HFF-Myc (cell line): ENCODE data around the gene CXXC5.

Experiments used
- DNase-seq: peaks from one replicate; pipeline ENCODE4 v3.0.0-alpha.2; 2011; ENCODE audit warnings: low read depth; ENCODE audit errors: extremely low read depth
- H3K4me3 ChIP-seq: replicated peaks from 2 replicates; pipeline ENCODE4 v1.5.1; 2011; ENCODE audit warnings: low read depth, mild to moderate bottlenecking, control low read depth, low read length
- CTCF ChIP-seq: IDR thresholded peaks from 2 replicates; pipeline ENCODE4 v1.5.1; 2012; ENCODE audit warnings: mild to moderate bottlenecking, low read depth, low read length, control low read depth; ENCODE audit errors: missing control alignments

CXXC5 gene

GRCh38 chr5:139677736-139678613 lies 29.8 kb downstream of the CXXC5 start:
- no peak for DNase-seq
- TF ChIP-seq CTCF = no peak
- no peak overlapping the region for H3K4me3 ChIP-seq

DNA sequence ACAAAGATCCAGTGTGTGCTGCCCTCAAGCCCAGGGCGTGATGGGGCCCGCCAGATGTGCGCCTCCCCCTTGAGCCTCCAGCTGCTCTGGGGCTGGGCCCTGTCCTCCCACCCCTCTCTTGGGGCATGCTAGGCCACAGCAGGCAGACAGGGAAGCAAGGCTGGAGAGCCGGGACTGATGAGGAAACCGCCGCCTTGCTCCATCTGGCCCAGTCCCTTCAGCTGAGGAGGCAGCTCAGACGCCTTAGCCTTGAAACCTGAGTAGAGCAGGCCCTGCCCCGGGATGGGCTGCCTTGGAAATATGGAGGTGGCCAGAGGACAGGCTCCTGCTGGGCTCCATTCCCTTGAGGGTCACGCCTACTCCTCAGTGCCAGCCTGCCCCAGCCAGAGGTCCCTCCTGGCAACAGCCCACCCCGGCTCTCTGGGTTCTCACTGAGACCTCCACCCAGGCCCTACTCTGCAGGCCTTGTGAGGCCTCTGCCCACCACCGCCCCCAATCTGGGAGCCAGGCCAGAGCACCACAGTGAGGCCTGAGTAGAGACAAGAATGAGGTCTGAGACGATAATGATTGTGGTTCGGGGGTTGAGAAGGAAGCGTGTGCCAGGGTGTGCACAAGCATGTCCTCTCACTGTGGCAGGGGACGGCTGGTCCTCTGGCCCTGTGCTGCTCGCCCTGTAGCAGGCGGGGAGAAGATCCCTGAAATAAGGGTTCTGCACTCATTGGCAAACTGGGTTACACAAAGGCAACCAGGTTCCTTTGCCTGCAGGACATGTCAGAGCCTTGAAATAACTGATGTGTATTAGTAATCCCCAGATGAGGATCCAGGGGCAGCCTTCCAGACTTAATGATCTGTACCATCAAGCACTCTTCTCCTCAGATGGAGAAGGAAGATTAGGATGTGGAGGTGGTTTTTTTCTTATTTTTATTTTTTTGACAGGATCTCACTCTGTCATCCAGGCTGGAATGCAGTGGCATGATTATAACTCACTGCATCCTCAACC lies 30.9 kb downstream of the CXXC5 start:
- no peak overlapping the region for H3K4me3 ChIP-seq
- no peak for DNase-seq
- no peak for TF ChIP-seq CTCF

DNA sequence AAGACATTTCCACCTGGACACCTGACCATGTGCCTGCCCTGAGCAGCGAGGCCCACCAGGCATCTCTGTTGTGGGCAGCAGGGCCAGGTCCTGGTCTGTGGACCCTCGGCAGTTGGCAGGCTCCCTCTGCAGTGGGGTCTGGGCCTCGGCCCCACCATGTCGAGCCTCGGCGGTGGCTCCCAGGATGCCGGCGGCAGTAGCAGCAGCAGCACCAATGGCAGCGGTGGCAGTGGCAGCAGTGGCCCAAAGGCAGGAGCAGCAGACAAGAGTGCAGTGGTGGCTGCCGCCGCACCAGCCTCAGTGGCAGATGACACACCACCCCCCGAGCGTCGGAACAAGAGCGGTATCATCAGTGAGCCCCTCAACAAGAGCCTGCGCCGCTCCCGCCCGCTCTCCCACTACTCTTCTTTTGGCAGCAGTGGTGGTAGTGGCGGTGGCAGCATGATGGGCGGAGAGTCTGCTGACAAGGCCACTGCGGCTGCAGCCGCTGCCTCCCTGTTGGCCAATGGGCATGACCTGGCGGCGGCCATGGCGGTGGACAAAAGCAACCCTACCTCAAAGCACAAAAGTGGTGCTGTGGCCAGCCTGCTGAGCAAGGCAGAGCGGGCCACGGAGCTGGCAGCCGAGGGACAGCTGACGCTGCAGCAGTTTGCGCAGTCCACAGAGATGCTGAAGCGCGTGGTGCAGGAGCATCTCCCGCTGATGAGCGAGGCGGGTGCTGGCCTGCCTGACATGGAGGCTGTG lies 32.4 kb downstream of the CXXC5 start:
- no peak for TF ChIP-seq CTCF
- no peak for DNase-seq
- H3K4me3 ChIP-seq = no peak overlapping the region

GRCh38 chr5:139681112-139681458 lies 32.9 kb downstream of the CXXC5 start:
- no peak for DNase-seq

DNA sequence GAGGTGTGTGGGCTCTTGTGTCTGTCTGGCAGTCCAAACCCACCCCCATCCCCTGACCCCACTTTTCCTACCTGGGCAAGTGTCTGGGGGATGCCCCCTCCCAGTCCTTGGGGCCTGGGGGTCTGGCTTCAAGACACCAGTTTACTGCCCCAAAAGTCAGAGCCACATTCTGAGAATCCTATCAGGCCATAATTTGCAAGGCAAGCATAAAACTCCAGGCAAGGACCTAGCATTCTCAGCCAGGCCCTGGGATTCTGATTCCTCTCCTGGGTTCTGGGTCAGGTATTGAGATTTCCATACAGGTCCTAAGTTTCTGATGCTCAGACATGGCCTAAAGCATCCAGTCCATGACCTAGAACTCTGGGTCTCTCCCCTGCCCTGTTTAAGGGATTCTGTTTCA lies 33.3 kb downstream of the CXXC5 start:
- H3K4me3 ChIP-seq = no peak overlapping the region
- DNase-seq = no peak
- no peak for TF ChIP-seq CTCF

More at GRCh38 chr5:139681112-139681458, 32.9 kb downstream of the CXXC5 start:
- TF ChIP-seq CTCF = no peak
- H3K4me3 ChIP-seq = no peak overlapping the region

DNA sequence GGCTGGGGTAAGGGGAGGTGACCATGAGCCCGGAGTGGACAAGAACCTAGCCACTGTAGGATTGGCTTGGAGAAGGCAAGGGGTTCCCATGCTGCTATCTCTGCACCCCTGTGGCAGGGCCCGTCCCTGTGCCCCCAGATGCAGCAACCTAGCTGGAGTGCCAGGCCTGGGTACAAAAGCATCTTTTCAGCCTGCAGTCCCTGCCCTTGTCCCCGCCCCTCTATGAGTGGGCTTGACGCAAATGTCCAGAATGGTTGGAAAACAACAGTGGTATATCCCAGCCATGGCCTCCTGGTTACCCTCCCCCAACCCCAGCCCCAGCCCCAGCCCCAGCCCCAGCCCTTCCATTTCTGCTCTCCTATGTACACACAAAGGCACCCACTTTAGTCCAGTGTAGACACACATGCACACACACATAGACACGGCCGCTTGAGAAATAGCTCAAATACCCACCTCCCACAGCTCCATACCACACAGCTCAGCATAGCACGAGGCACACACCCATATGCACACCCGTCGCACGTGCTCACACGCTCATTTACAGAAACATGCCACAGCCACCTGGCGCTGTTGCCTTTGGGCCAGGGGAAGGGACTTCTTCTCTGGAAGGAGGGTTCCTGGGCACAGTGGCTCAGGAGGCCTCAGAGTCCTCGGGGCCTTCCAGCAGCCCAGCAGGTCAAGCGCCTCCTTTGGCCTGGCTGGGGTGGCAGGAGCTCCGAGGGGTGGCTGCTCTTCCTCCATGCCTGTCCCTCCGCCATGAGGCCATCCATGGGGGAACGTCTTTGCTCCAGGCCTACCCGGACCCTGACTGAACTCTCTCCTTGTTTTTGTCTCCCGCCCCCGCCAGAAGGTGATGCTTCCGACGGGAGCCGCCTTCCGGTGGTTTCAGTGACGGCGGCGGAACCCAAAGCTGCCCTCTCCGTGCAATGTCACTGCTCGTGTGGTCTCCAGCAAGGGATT lies 34.1 kb downstream of the CXXC5 start:
- no peak for DNase-seq
- TF ChIP-seq CTCF = no peak
- no peak overlapping the region for H3K4me3 ChIP-seq
